GM23338 (cell line): ENCODE data around the gene DYSF. TPM values are rescaled to one million over a fixed set of nuclear protein-coding genes. Genes with fewer than 3 reads are reported as not detected.

ENCODE experiments used
- ATAC-seq: fragments of 200-7000 bp; cut with Tn5 transposase; 3 replicates; pipeline ENCODE4 v1.9.1; 2020
- DNase-seq: peaks from one replicate; pipeline ENCODE4 v3.0.0-alpha.2; 2015; ENCODE audit warnings: low spot score
- H2AFZ ChIP-seq: fragments of 200-600 bp; sonication (generic); 2 replicates; pipeline ENCODE4 v1.8.0; 2016; ENCODE audit warnings: antibody characterized with exemption, mild to moderate bottlenecking, moderate library complexity
- H3F3A ChIP-seq: fragments of 200-600 bp; sonication (generic); replicated peaks from 2 replicates; pipeline ENCODE4 v1.8.0; 2017; ENCODE audit warnings: antibody characterized with exemption, mixed run types, low read depth
- H3K27ac ChIP-seq: fragments of 200-600 bp; sonication (generic); 2 replicates; pipeline ENCODE4 v1.6.1; 2016; ENCODE audit warnings: low read depth
- H3K27me3 ChIP-seq: fragments of 200-600 bp; sonication (generic); 2 replicates; pipeline ENCODE4 v1.8.0; 2016; ENCODE audit warnings: mild to moderate bottlenecking, mixed run types, moderate library complexity; ENCODE audit not compliant: insufficient read depth
- H3K36me3 ChIP-seq: fragments of 200-600 bp; sonication (generic); 2 replicates; pipeline ENCODE4 v1.8.0; 2016; ENCODE audit warnings: mild to moderate bottlenecking; ENCODE audit not compliant: insufficient read depth
- H3K4me1 ChIP-seq: fragments of 200-600 bp; sonication (generic); 2 replicates; pipeline ENCODE4 v1.8.0; 2016; ENCODE audit warnings: mild to moderate bottlenecking, moderate library complexity; ENCODE audit not compliant: insufficient read depth
- H3K4me2 ChIP-seq: fragments of 200-600 bp; sonication (generic); 2 replicates; pipeline ENCODE4 v1.7.1; 2017; ENCODE audit warnings: mixed run types
- H3K4me3 ChIP-seq: fragments of 200-600 bp; sonication (generic); 2 replicates; pipeline ENCODE4 v1.6.1; 2016; ENCODE audit warnings: mixed run types
- H3K79me2 ChIP-seq: fragments of 200-600 bp; sonication (generic); replicated peaks from 2 replicates; pipeline ENCODE4 v1.8.0; 2017; ENCODE audit warnings: mild to moderate bottlenecking; ENCODE audit not compliant: insufficient read depth
- H3K9me2 ChIP-seq: fragments of 200-600 bp; sonication (generic); 2 replicates; pipeline ENCODE4 v1.8.0; 2017; ENCODE audit not compliant: insufficient read depth
- H4K20me1 ChIP-seq: fragments of 200-600 bp; sonication (generic); replicated peaks from 2 replicates; pipeline ENCODE4 v1.8.0; 2017; ENCODE audit warnings: mild to moderate bottlenecking; ENCODE audit not compliant: insufficient read depth
- H3K27ac Mint-ChIP-seq: 2 replicates; pipeline ENCODE4 v1.8.0; 2020; ENCODE audit warnings: inconsistent platforms, mild to moderate bottlenecking, moderate library complexity, mixed read lengths
- H3K27me3 Mint-ChIP-seq: 3 replicates; pipeline ENCODE4 v1.8.0; 2022; ENCODE audit warnings: low read depth, mild to moderate bottlenecking, moderate library complexity, mixed read lengths, inconsistent platforms; ENCODE audit not compliant: insufficient read depth, poor library complexity
- H3K36me3 Mint-ChIP-seq: 3 replicates; pipeline ENCODE4 v1.8.0; 2021; ENCODE audit warnings: low read depth, mild to moderate bottlenecking, inconsistent platforms, moderate library complexity, mixed read lengths
- H3K4me1 Mint-ChIP-seq: 3 replicates; pipeline ENCODE4 v1.8.0; 2020; ENCODE audit warnings: mild to moderate bottlenecking, inconsistent platforms, mixed read lengths
- H3K4me3 Mint-ChIP-seq: 3 replicates; pipeline ENCODE4 v1.8.0; 2021; ENCODE audit warnings: moderate library complexity, mild to moderate bottlenecking, inconsistent platforms, mixed read lengths
- H3K9me3 Mint-ChIP-seq: 3 replicates; pipeline ENCODE4 v1.8.0; 2020; ENCODE audit warnings: moderate library complexity, mild to moderate bottlenecking, inconsistent platforms, mixed read lengths
- EZH2phosphoT487 ChIP-seq: fragments of 200-600 bp; sonication (generic); IDR thresholded peaks from one replicate; pipeline ENCODE4 v1.8.1; 2018; ENCODE audit warnings: antibody characterized with exemption; ENCODE audit not compliant: unreplicated experiment
- JUNB ChIP-seq: IDR thresholded peaks from one replicate; pipeline ENCODE4 v1.6.1; 2016; ENCODE audit warnings: antibody characterized with exemption; ENCODE audit not compliant: unreplicated experiment
- POLR2AphosphoS5 ChIP-seq: IDR thresholded peaks from 2 replicates; pipeline ENCODE4 v1.6.1; 2016; ENCODE audit warnings: antibody characterized with exemption, low read depth
- polyA plus RNA-seq: library from polyadenylated mRNA; unstranded; fragments of >200 nt; fragmentation: Nextera tagmentation; extraction: Ambion mirVana; gene quantifications from 2 replicates; pipeline ENCODE4 v1.2.1, GENCODE V29; 2016
- total RNA-seq: library from RNA; depleted of rRNA; stranded (reverse); fragments of >200 nt; shearing (Covaris generic); gene quantifications from 2 replicates; pipeline ENCODE4 v1.2.3, GENCODE V29; 2014
- TF ChIP-seq, protein P1 (sequence below), 2 experiments: fragments of 200-600 bp in 1 of 2; sonication (generic) in 1 of 2; conservative IDR thresholded peaks; 2 replicates each; pipeline versions ENCODE4 v1.5.1 to v1.6.1; 2016 to 2017; ENCODE audit warnings: antibody characterized with exemption in 2 of 2, low read depth in 2 of 2, mild to moderate bottlenecking in 2 of 2, moderate library complexity in 1 of 2
- TF ChIP-seq, protein P2 (sequence below): IDR thresholded peaks from one replicate; pipeline ENCODE4 v1.6.1; 2018; ENCODE audit warnings: antibody characterized with exemption; ENCODE audit not compliant: unreplicated experiment

The DYSF gene
- total and polyA plus RNA-seq, 2 experiments from 2014 or later: 7.3 to 21.3 TPM

DNA sequence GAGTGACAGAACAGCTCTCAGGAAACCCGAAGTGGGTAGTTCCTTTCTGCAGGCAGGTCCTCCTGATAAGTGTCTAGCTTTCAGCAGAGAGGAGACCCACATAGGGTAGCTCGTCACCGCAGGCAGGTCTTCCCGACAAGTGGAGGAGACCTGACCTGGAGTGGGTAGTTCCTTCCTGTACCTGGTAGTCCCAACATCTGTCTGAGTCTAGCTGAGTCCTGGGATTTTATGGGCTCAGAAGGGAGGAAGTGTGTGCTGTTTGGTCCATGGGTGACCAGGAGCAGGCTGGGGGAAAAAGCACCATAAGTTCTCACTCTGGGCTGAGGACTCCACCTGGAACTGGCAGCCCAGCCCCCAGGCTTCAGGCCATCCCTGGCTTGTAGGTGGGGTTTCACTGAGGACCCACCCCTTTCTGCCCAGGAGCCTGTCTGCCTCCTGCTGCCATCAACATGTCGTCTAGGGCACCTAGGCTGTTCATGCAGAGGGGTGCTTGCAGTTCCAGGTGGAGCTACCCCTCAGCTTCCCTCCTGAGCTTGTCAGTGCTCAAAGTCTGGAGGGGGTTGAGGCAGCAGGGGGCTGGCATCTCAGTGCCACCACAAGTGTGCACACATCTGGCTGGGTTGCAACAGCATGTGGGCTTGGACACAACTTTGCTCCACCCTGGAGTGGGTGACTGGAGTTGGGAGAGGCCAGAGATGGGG is 9.4 kb downstream of the DYSF start:
- Histone ChIP-seq H3K4me3 (no peak overlapping the region), H3K9me2 (no peaks in the 10 kb centered on the region; the same call in 1 of the 2 replicates), H3K4me2 (no peak overlapping the region), H3K4me1 (peaks cover 20% of the 10 kb centered on the region), H3K79me2 (no peaks in the 10 kb centered on the region), H3K27ac (no peak overlapping the region), H3K27me3 (peaks cover 51% of the 10 kb centered on the region), H2AFZ (no peak overlapping the region), H4K20me1 (no peaks in the 10 kb centered on the region; the same call in none of the 2 replicates), H3F3A (0 out of 2 replicates have a peak, but pooled peaks cover 2% of the 10 kb centered on the region), H3K36me3 (no peaks in the 10 kb centered on the region; the same call in 1 of the 2 replicates)
- no peak for DNase-seq
- Mint-ChIP-seq H3K4me1 (peaks cover 29% of the 10 kb centered on the region), H3K27me3 (peaks cover 29% of the 10 kb centered on the region), H3K4me3 (no peak overlapping the region), H3K36me3 (peaks cover 11% of the 10 kb centered on the region), H3K27ac (no peak overlapping the region), H3K9me3 (peaks cover 12% of the 10 kb centered on the region; the same call in 2 of the 3 replicates)
- no peak for ATAC-seq
- no peak for TF ChIP-seq JUNB
- no peak for TF ChIP-seq EZH2phosphoT487
- TF ChIP-seq, protein P1, sequence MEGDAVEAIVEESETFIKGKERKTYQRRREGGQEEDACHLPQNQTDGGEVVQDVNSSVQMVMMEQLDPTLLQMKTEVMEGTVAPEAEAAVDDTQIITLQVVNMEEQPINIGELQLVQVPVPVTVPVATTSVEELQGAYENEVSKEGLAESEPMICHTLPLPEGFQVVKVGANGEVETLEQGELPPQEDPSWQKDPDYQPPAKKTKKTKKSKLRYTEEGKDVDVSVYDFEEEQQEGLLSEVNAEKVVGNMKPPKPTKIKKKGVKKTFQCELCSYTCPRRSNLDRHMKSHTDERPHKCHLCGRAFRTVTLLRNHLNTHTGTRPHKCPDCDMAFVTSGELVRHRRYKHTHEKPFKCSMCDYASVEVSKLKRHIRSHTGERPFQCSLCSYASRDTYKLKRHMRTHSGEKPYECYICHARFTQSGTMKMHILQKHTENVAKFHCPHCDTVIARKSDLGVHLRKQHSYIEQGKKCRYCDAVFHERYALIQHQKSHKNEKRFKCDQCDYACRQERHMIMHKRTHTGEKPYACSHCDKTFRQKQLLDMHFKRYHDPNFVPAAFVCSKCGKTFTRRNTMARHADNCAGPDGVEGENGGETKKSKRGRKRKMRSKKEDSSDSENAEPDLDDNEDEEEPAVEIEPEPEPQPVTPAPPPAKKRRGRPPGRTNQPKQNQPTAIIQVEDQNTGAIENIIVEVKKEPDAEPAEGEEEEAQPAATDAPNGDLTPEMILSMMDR (conservative IDR thresholded peaks at IDR 0.05; ENCODE audit: low read depth in 2 of 2): no peak
- no peak for TF ChIP-seq POLR2AphosphoS5

DNA sequence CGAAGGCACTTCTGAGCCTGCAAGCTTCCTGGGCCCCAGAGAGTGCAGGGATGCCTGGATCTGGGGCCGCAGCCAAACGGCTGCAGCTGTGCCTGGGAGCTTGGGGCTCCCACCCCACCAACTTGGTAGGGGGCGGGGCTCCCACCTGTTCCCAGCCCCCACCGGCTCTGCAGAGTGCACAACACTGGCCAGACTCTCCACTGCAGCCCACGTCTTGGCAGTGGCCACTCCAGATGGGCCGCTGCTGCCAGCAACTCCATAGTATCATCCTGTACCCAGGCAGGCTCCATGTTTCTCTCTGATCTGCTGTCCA is 9.9 kb downstream of the DYSF start:
- H4K20me1 ChIP-seq: peaks cover 2% of the 10 kb centered on the region
- H3K4me2 ChIP-seq: no peak overlapping the region
- H3K27ac ChIP-seq: no peak overlapping the region
- DNase-seq (no peak), ATAC-seq (no peak)
- H3K4me1 Mint-ChIP-seq: peaks cover 32% of the 10 kb centered on the region
- no peak overlapping the region for H3K27ac Mint-ChIP-seq
- H3K27me3 ChIP-seq: peaks cover 56% of the 10 kb centered on the region
- H3K9me3 Mint-ChIP-seq: peaks cover 12% of the 10 kb centered on the region; the same call in 2 of the 3 replicates
- no peaks in the 10 kb centered on the region; the same call in 1 of the 2 replicates for H3K36me3 ChIP-seq
- 0 out of 2 replicates have a peak, but pooled peaks cover 2% of the 10 kb centered on the region for H3F3A ChIP-seq
- H3K79me2 ChIP-seq: no peaks in the 10 kb centered on the region
- H3K27me3 Mint-ChIP-seq: peaks cover 32% of the 10 kb centered on the region
- no peak overlapping the region for H3K4me3 ChIP-seq
- H3K4me1 ChIP-seq: peaks cover 20% of the 10 kb centered on the region; the same call in 1 of the 2 replicates
- H3K36me3 Mint-ChIP-seq: peaks cover 11% of the 10 kb centered on the region
- TF ChIP-seq, protein P2, sequence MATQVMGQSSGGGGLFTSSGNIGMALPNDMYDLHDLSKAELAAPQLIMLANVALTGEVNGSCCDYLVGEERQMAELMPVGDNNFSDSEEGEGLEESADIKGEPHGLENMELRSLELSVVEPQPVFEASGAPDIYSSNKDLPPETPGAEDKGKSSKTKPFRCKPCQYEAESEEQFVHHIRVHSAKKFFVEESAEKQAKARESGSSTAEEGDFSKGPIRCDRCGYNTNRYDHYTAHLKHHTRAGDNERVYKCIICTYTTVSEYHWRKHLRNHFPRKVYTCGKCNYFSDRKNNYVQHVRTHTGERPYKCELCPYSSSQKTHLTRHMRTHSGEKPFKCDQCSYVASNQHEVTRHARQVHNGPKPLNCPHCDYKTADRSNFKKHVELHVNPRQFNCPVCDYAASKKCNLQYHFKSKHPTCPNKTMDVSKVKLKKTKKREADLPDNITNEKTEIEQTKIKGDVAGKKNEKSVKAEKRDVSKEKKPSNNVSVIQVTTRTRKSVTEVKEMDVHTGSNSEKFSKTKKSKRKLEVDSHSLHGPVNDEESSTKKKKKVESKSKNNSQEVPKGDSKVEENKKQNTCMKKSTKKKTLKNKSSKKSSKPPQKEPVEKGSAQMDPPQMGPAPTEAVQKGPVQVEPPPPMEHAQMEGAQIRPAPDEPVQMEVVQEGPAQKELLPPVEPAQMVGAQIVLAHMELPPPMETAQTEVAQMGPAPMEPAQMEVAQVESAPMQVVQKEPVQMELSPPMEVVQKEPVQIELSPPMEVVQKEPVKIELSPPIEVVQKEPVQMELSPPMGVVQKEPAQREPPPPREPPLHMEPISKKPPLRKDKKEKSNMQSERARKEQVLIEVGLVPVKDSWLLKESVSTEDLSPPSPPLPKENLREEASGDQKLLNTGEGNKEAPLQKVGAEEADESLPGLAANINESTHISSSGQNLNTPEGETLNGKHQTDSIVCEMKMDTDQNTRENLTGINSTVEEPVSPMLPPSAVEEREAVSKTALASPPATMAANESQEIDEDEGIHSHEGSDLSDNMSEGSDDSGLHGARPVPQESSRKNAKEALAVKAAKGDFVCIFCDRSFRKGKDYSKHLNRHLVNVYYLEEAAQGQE: no peak
- H3K4me3 Mint-ChIP-seq: no peak overlapping the region
- H3K9me2 ChIP-seq: no peaks in the 10 kb centered on the region; the same call in 1 of the 2 replicates
- H2AFZ ChIP-seq: no peak overlapping the region
